Activated CD8-positive, alpha-beta memory T cell treated with anti-CD3 and anti-CD28 coated beads, Interleukin-2, amount 50 U/mL, for 1 hour (primary cell): Measurements from ENCODE around the gene SDCCAG8.

Experiments
- DNase-seq: peaks from one replicate; pipeline ENCODE4 v3.0.0-alpha.2; 2020; ENCODE audit errors: extremely low read depth

Gene SDCCAG8

GRCh38 chr1:243390162-243390791 lies 134.4 kb downstream of the SDCCAG8 start:
- DNase-seq, result no peak

DNA sequence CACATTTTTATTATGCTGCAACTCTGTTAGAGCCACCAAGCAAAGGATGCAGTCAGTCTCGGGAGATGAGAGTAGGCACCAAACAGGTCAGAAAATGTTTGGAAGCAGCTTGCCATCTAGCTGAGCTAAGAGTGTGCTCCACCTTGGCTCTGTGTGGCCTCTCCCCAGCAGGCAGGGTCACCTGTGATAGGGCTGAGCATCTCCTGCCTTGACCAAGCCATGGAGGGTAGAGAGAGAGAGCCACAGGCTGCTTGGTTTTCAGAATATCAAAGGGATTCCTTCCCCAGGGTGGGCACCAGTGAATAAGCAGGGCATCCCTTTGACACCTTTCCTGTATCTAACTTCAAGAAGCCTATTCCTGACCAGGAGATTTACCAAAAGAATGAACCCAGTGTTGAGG lies 135.5 kb downstream of the SDCCAG8 start:
- no peak for DNase-seq

GRCh38 chr1:243393096-243393495 lies 137.3 kb downstream of the SDCCAG8 start:
- DNase-seq, result no peak

GRCh38 chr1:243394066-243394465 lies 138.2 kb downstream of the SDCCAG8 start:
- DNase-seq, result no peak

DNA sequence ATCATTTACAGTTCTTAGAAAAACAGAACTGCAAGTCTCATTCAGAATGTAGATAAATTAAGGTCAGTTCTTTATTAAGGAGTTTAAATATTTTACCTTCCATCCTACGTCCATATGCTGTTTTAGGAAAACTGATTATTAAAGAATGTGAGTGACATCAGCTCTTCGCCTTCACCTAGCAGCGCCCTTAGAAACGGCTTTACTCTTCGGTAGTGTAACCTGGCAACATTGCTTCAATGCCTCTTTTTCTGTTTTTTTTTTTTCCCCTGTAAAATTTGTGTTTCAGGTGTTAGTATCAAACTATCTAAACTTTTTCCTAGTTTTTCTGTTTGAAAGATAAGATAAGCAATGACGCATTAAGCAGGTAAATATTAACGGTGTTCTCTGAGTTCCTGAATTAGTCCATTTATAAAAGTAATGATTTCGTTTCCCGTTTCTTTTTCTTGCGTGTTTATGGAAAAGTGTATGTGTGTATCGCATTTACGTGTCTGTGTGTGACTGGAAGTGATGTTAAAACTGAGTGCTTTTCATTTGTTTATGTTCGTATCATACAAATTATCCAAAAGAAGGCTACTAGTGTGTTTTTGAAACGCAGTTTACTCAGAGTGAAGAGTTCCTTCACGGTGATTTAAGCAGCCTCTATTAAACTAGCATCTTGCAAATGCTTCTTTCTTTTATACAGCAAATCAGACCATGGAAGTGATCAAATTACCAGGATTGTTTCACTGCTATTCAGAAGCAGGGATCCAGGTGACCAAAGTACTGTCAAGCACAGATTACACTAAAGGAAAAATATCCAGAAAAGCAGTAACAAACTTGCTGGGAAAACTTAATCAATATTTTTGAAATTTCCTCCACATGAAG lies 139.0 kb downstream of the SDCCAG8 start:
- no peak for DNase-seq

DNA sequence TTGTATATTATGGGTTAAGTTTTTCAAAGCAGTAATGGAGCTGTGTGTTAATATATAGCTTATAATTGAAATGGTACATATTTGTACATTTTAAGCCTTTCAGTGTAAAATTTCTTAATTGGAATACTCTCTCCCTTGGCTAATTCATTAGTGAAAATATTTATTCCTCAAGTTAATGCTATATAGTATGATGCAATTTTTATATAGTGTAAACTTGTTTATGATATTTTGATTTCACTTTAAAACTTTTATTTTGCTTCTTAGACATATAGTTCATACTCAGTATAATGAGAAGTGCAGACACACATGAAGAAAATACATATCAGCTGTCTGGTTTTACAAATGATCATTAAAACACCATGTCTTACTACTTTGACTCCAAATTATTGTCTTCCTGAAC lies 140.6 kb downstream of the SDCCAG8 start:
- no peak for DNase-seq

DNA sequence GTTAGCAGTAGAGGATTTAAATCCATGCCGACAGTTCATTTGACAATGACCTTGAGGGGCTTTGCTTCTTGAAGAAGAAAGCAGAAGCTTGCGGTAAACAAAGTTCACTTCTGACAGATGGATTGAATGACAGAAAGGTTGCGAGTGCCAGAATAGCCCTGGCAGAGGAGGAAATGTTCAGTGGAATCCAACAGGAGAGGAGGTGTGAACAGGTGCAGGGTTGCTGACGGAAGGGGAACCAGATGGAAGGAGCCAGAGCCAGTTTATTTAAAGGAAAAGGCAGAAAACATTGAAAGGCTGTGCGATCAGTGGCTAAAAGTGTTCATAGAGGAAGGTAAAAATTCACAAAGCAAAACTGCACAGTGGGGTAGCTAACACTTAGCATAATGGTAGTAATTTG lies 141.0 kb downstream of the SDCCAG8 start:
- no peak for DNase-seq

GRCh38 chr1:243397613-243398321 lies 141.9 kb downstream of the SDCCAG8 start:
- no peak for DNase-seq

DNA sequence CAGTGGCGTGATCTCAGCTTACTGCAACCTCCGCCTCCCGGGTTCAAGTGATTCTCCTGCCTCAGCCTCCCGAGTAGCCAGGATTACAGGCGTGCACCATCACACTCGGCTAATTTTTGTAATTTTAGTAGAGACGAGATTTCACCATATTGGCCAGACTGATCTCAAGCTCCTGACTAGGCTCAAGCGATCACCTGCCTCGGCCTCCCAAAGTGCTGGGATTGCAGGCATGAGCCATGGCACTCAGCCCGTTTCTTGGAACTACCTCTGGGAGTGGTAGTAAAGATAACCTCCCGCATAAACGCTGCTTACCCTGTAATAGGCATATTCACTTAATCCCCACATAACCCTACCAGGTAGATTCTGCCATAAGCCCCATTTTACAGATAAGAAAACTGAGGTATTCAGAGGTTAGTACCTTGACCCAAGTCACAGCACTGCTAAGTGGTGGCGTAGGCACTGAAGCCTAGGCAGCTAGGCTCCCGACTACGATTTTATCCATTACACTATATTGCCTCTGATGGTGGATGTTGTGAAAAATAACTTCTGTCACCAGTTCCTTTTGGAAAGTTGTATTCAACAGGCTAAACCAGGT lies 143.8 kb downstream of the SDCCAG8 start:
- DNase-seq, result no peak

GRCh38 chr1:243402868-243403267 lies 147.0 kb downstream of the SDCCAG8 start:
- DNase-seq, result no peak

DNA sequence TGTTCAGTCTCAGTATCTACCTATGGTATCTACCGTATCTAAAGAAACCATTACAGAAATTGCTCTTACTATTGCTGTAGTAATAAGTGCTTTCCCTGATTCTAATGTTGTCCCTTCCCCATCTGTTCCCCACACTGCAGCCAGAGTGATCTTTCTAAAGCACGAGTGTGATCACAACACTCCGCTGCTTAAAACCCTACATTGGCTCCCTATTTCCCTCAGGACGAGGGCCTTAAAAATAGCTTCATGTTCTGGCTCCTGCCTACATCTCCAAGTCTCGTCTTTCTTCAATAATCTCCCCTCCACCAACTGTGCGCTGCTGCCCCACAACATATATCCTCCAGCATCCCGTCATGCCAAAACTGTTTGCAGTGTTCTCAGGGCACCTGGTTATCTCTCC lies 150.6 kb downstream of the SDCCAG8 start:
- DNase-seq, result no peak

DNA sequence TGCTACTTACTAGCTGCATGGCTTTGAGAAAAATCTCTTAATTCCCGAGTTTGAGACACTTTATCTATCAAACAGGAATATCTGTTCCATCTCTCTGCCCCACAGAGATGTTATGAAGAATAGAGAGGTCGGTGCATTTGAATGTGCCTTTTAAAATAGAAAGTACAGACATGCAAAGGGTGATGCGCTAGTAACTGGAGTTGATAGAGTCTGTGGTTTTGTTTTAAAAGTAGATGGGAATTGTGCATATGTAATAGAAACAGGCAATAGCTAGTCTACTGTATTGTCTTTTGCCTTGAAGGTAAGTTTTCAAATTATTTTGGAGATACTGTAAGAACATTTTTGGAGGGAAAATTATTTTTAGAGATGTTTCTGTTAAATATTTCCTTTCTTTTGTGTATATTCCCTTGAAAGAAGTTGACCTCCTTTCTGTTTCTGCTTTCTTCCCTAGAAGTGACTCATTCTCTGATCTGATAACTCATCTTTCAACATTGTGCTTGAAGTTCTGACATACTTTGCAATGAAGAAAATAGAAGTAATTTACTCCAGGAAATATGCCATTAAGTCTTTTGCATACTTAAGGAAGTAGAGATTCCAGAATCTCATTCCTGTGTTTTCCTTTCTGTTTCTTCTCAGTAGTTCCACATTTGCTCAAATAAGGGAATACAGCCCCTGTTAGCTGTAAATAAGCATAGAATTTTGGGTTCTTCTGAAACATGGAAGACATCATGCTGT lies 151.6 kb downstream of the SDCCAG8 start:
- DNase-seq, result no peak

GRCh38 chr1:243408479-243408878 lies 152.6 kb downstream of the SDCCAG8 start:
- no peak for DNase-seq

DNA sequence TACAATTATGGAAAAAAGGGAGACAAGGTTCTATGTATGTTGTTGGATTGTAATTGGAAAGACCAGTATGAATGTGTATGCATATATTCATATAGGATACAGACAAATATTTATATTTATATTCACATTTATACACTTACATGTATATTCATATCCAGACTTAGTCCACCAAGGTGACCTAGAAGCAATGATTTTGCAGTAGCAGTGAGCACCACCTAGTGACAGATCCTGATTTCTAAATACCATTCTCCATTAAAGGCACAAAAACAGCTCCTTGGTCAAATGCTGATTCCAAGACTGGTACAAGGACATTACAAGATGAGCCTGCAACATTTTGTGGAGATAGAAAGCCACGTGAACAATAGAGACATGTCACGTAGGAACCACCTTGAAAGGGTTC lies 153.4 kb downstream of the SDCCAG8 start:
- no peak for DNase-seq

- no peak for DNase-seq
These were observed 155.6 kb downstream of the SDCCAG8 start for GRCh38 chr1:243411472-243411871.

DNA sequence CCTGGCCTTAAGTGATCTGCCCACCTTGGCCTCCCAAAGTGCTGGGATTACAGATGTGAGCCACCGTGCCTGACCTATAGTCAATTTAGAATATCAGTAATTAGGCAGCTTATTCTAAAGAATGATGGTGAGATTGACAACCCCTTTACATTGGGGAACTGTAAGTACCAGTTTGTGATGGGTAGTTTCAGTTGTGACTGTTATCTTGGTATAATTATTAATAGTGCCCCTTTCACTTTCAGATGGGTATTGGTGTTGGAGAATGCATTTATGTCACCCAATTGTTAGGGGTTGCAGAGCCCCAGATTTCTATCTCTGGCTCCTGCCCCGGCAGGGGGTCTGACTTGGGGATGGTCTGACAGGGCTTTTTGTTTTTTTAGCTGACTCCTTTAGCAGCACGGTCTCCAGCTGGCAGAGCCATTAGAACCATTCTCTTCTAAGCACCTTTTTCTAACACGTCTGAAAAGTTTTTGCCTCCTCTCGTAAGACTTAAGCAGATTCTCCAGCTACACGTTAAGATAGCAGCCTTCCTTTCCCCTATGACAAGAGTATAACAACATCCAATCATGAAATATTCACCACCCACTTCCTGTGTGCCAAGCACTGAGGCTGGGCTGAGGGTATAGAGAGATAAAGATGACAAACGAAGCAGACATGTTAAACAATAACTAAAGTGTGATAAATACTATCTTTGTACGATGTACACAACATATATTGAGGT lies 157.8 kb downstream of the SDCCAG8 start:
- no peak for DNase-seq

GRCh38 chr1:243414152-243414494 lies 158.3 kb downstream of the SDCCAG8 start:
- no peak for DNase-seq

GRCh38 chr1:243415663-243416408 lies 160.0 kb downstream of the SDCCAG8 start:
- no peak for DNase-seq

DNA sequence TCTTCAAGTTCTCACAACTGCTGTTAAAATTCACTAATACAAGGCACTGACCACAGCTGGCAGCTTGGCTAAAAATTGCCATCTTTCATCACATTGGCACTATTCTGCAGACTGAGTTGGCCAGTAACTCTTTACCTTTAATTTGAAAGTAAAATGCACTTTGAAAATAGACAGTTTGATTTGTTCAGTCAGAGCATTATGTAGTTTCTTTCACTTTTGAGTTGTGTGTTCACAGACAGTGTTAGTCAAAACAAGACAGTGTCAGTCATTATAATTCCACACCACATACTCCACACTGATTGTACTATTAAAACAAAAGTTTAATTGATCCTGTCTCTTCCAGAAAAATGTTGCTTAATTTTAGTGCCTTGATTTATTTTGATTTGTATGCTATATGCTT lies 160.7 kb downstream of the SDCCAG8 start:
- DNase-seq, result no peak
